A549 (cell line): ENCODE results near the gene LATS2. TPM values are rescaled to one million over a fixed set of nuclear protein-coding genes. Genes with fewer than 3 reads are reported as not detected.

Experiments
- ATAC-seq, 2 experiments: fragments of 200-7000 bp in 1 of 2; fragments of >200 bp in 1 of 2; cut with Nextera tagmentation in 1 of 2; cut with Tn5 transposase in 1 of 2; 3 replicates each; pipeline versions ENCODE4 v1.8.0 to v1.9.1; 2018 to 2020; ENCODE audit warnings: mild to moderate bottlenecking in 1 of 2, moderate library complexity in 1 of 2
- CTCF ChIA-PET: fragments of 300-600 bp; sonication (Branson Sonifier 250); formaldehyde crosslinking; extraction: SDS; loops from one replicate; lab custom pipeline; 2021; ENCODE audit warnings: antibody characterized with exemption, inconsistent platforms; lab: Yijun Ruan, JAX
- POLR2A ChIA-PET: fragments of 350-600 bp; formaldehyde crosslinking; extraction: SDS; loops from one replicate; lab custom pipeline; 2021; ENCODE audit warnings: antibody characterized with exemption, inconsistent platforms; lab: Yijun Ruan, JAX
- DNase-seq, 2 experiments: peaks; one replicate each; pipeline versions ENCODE4 v3.0.0 to v3.0.0-alpha.2; 2011 to 2016; ENCODE audit warnings: low read depth in 1 of 2, low spot score in 1 of 2
- FAIRE-seq: peaks from 2 replicates; lab custom pipeline; 2011; peaks lifted over from hg19 to GRCh38; lab: Jason Lieb, UNC
- H3K27ac ChIP-seq, 2 experiments: fragments of >200 bp; sonication (Bioruptor Twin); formaldehyde crosslinking; 3 replicates each; pipeline ENCODE4 v1.5.1; 2016 to 2017
- H3K4me1 ChIP-seq: fragments of >200 bp; sonication (Bioruptor Twin); formaldehyde crosslinking; 3 replicates; pipeline ENCODE4 v1.6.1; 2016
- H3K4me2 ChIP-seq: fragments of >200 bp; sonication (Bioruptor Twin); formaldehyde crosslinking; 3 replicates; pipeline ENCODE4 v1.6.1; 2016
- H3K4me3 ChIP-seq: fragments of >200 bp; sonication (Bioruptor Twin); formaldehyde crosslinking; 3 replicates; pipeline ENCODE4 v1.5.1; 2016
- H3K9me3 ChIP-seq: fragments of >200 bp; sonication (Bioruptor Twin); formaldehyde crosslinking; 3 replicates; pipeline ENCODE4 v1.6.1; 2016
- BHLHE40 ChIP-seq: IDR thresholded peaks from 2 replicates; pipeline ENCODE4 v1.6.1; 2012; ENCODE audit warnings: low read depth, low read length, inconsistent platforms
- CBX2 ChIP-seq: fragments of 200-600 bp; sonication (generic); IDR thresholded peaks from 2 replicates; pipeline ENCODE4 v1.6.1; 2016; ENCODE audit warnings: low read depth, mild to moderate bottlenecking, borderline replicate concordance
- CBX8 ChIP-seq: fragments of 200-600 bp; sonication (generic); IDR thresholded peaks from 2 replicates; pipeline ENCODE4 v1.6.1; 2016
- CHD2 ChIP-seq: fragments of 150-350 bp; IDR thresholded peaks from 2 replicates; pipeline ENCODE4 v1.6.1; 2014; ENCODE audit warnings: low read length; ENCODE audit not compliant: partially characterized antibody
- EHF ChIP-seq: fragments of 250-450 bp; sonication (Bioruptor Pico); IDR thresholded peaks from 2 replicates; pipeline ENCODE4 v1.5.0; 2020; ENCODE audit warnings: mild to moderate bottlenecking
- ELK1 ChIP-seq: fragments of 150-350 bp; IDR thresholded peaks from 2 replicates; pipeline ENCODE4 v1.6.1; 2014; ENCODE audit warnings: low read depth, mild to moderate bottlenecking, low read length
- ESRRA ChIP-seq: fragments of 150-350 bp; IDR thresholded peaks from 2 replicates; pipeline ENCODE4 v1.6.1; 2014; ENCODE audit warnings: mild to moderate bottlenecking, low read length, borderline replicate concordance
- FOSL2 ChIP-seq, 2 experiments: fragments of 450-650 bp in 1 of 2; fragments of >200 bp in 1 of 2; sonication (Bioruptor Twin) in 1 of 2; formaldehyde crosslinking; IDR thresholded peaks; 2 replicates each; pipeline versions ENCODE4 v1.5.0 to v1.6.1; 2016 to 2020; ENCODE audit warnings: mild to moderate bottlenecking in 1 of 2, moderate library complexity in 1 of 2
- HDAC2 ChIP-seq: fragments of 200-600 bp; sonication (generic); IDR thresholded peaks from 2 replicates; pipeline ENCODE4 v1.6.1; 2016
- HES2 ChIP-seq: fragments of >200 bp; sonication (Bioruptor Twin); formaldehyde crosslinking; IDR thresholded peaks from 2 replicates; pipeline ENCODE4 v1.6.1; 2016
- HEYL ChIP-seq: fragments of 250-450 bp; sonication (Bioruptor Pico); IDR thresholded peaks from 2 replicates; pipeline ENCODE4 v1.8.0; 2021; ENCODE audit warnings: mild to moderate bottlenecking, moderate library complexity
- HOXA7 ChIP-seq: fragments of 250-450 bp; sonication (Bioruptor Pico); IDR thresholded peaks from 2 replicates; pipeline ENCODE4 v1.5.0; 2020; ENCODE audit warnings: mild to moderate bottlenecking, moderate library complexity
- HOXB13 ChIP-seq: fragments of 250-450 bp; sonication (Bioruptor Pico); IDR thresholded peaks from 2 replicates; pipeline ENCODE4 v1.5.0; 2020; ENCODE audit warnings: low read depth, mild to moderate bottlenecking, moderate library complexity
- HOXB5 ChIP-seq: fragments of 250-450 bp; sonication (Bioruptor Pico); IDR thresholded peaks from 2 replicates; pipeline ENCODE4 v1.5.0; 2020; ENCODE audit warnings: mild to moderate bottlenecking, moderate library complexity
- JUNB ChIP-seq: fragments of >200 bp; sonication (Bioruptor Twin); formaldehyde crosslinking; IDR thresholded peaks from 2 replicates; pipeline ENCODE4 v1.6.1; 2016
- KDM5A ChIP-seq: fragments of 200-600 bp; sonication (generic); IDR thresholded peaks from 2 replicates; pipeline ENCODE4 v1.6.1; 2016; ENCODE audit warnings: antibody characterized with exemption, mild to moderate bottlenecking
- MAX ChIP-seq: IDR thresholded peaks from 2 replicates; pipeline ENCODE4 v1.6.1; 2012
- MAZ ChIP-seq: fragments of 150-350 bp; IDR thresholded peaks from 2 replicates; pipeline ENCODE4 v1.6.1; 2014; ENCODE audit warnings: antibody characterized with exemption, low read depth, low read length, borderline replicate concordance
- NR3C1 ChIP-seq: fragments of >200 bp; sonication (Bioruptor Twin); formaldehyde crosslinking; IDR thresholded peaks from 3 replicates; pipeline ENCODE4 v1.6.1; 2017
- PBX3 ChIP-seq: IDR thresholded peaks from 2 replicates; pipeline ENCODE4 v1.6.1; 2012
- POLR2A ChIP-seq: IDR thresholded peaks from 2 replicates; pipeline ENCODE4 v1.6.1; 2012; ENCODE audit warnings: mild to moderate bottlenecking, low read length
- POLR2AphosphoS2 ChIP-seq: conservative IDR thresholded peaks from 2 replicates; pipeline ENCODE4 v1.6.1; 2012; ENCODE audit warnings: low read length, improper control_type of control experiment, inconsistent platforms
- RAD21 ChIP-seq, 2 experiments: fragments of >200 bp in 1 of 2; sonication (Bioruptor Twin) in 1 of 2; formaldehyde crosslinking in 1 of 2; IDR thresholded peaks in 1 of 2; conservative IDR thresholded peaks in 1 of 2; 2 replicates in 1 of 2; 3 replicates in 1 of 2; pipeline ENCODE4 v1.6.1; 2012 to 2018; ENCODE audit warnings: inconsistent platforms in 1 of 2
- RARB ChIP-seq: fragments of 250-450 bp; sonication (Bioruptor Pico); IDR thresholded peaks from 2 replicates; pipeline ENCODE4 v1.8.0; 2021; ENCODE audit warnings: mild to moderate bottlenecking, moderate library complexity
- RCOR1 ChIP-seq: fragments of 150-350 bp; IDR thresholded peaks from 2 replicates; pipeline ENCODE4 v1.6.1; 2014; ENCODE audit warnings: antibody characterized with exemption, low read length, low read depth
- SMC3 ChIP-seq: fragments of >200 bp; sonication (Bioruptor Twin); formaldehyde crosslinking; IDR thresholded peaks from 3 replicates; pipeline ENCODE4 v1.6.1; 2018; ENCODE audit warnings: inconsistent platforms
- ZFP36 ChIP-seq: fragments of 450-650 bp; IDR thresholded peaks from 2 replicates; pipeline ENCODE4 v1.6.1; 2014; ENCODE audit warnings: borderline replicate concordance; ENCODE audit not compliant: partially characterized antibody
- WGBS: methylation state at CpG from one replicate; pipeline ENCODE4 v1.1.6; 2017; ENCODE audit errors: missing lambda C conversion rate; 5-methylcytosine and 5-hydroxymethylcytosine counted together
- polyA plus RNA-seq, 4 experiments: library from polyadenylated mRNA; depleted of rRNA in 3 of 4; stranded (reverse); fragments of >200 nt; fragmentation: RNase III in 1 of 4; extraction: RNeasy Plus Mini Kit Qiagen cat#74134 plus additional on column Dnase treatment in 1 of 4; gene quantifications; 2 replicates in 3 of 4; 3 replicates in 1 of 4; pipeline ENCODE4 v1.2.3, GENCODE V29; 2011 to 2017
- TF ChIP-seq, protein P1 (sequence below): fragments of 250-450 bp; sonication (Bioruptor Pico); IDR thresholded peaks from 2 replicates; pipeline ENCODE4 v1.5.0; 2021; ENCODE audit warnings: mild to moderate bottlenecking, moderate library complexity, borderline replicate concordance
- TF ChIP-seq, protein P2 (sequence below): fragments of >200 bp; sonication (Bioruptor Twin); formaldehyde crosslinking; IDR thresholded peaks from 3 replicates; pipeline ENCODE4 v1.5.1; 2016

The LATS2 gene
- polyA plus RNA-seq, 2 of the 4 experiments (the other 2 are of a cell fraction), result 7.8 to 7.9 TPM

DNA sequence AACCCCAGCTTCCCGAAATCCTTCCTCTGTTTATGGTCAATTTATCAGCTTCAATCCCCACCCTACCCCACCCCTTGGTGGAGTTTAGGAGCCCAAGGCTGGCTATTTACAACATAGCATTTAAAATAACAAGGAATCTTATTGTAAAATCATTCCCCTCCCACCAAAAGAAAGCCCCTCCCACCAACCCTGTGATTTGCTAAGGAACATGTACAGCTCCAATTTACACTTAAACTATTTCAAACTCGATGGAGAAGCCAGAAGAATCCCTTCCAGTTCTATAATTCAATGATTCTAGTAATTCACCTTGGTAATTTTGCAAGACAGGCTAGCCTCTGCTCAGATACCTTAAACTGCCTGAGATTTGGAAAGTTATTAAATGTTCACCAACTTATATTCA lies 3.0 kb downstream of the LATS2 start (continued):
- no peak for TF ChIP-seq HOXB13 (CRISPR knock-in tag)
- TF ChIP-seq JUNB, result no peak
- TF ChIP-seq HDAC2, result no peak
- TF ChIP-seq, all 56 proteins: peak for 0

DNA sequence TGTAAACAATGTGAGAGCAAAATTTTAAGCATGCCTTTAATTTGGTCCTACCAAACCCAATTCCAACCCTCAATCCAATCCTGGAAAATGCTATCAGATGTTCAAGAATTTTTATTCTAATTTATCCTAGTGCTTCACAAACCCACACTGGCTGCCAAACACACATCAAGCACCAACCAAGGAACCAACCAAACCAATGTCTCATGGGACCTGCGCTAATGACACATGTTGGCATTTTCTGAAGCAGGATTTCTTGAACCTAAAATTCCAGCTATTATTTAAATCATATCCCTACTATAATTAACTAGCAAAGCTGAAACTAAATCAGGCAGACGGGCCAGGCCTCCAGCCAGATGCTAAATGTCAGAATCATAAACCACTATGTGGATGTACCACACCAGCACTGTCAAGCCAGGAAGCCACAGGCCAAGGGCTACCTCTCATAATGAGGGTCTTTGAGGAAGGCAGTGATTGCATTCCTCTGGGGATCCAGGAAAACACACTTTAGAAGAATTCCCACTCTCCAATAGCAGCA lies 5.8 kb downstream of the LATS2 start:
- no peak for DNase-seq
- H3K4me1 ChIP-seq, result peaks cover 32% of the 10 kb centered on the region; the same call in 2 of the 3 replicates
- no peak overlapping the region for H3K4me3 ChIP-seq
- no peak overlapping the region for H3K27ac ChIP-seq
- ChIA-PET POLR2A (no interaction called here), CTCF (interaction anchor here (1.4 kb wide), 1 partner anchor 13 kb away, joined by 3 read pairs; no protein-coding TSS in a partner anchor)
- WGBS, result 100% methylated on average over 2 of the region's 2 CpGs
- ATAC-seq, result no peak
- TF ChIP-seq, protein P1, sequence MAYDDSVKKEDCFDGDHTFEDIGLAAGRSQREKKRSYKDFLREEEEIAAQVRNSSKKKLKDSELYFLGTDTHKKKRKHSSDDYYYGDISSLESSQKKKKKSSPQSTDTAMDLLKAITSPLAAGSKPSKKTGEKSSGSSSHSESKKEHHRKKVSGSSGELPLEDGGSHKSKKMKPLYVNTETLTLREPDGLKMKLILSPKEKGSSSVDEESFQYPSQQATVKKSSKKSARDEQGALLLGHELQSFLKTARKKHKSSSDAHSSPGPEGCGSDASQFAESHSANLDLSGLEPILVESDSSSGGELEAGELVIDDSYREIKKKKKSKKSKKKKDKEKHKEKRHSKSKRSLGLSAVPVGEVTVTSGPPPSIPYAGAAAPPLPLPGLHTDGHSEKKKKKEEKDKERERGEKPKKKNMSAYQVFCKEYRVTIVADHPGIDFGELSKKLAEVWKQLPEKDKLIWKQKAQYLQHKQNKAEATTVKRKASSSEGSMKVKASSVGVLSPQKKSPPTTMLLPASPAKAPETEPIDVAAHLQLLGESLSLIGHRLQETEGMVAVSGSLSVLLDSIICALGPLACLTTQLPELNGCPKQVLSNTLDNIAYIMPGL (CRISPR knock-in tag), result no peak
- TF ChIP-seq CBX8 (no peak), MAX (no peak), FOSL2 (IDR thresholded peaks at IDR 0.05) (no peak), FOSL2 (CRISPR knock-in tag; IDR thresholded peaks at IDR 0.05) (no peak), MAZ (no peak), EHF (CRISPR knock-in tag) (no peak), CHD2 (no peak), PBX3 (no peak), BHLHE40 (no peak), HOXA7 (CRISPR knock-in tag) (no peak), POLR2A (no peak), NR3C1 (no peak), ZFP36 (no peak)
- TF ChIP-seq, protein P2, sequence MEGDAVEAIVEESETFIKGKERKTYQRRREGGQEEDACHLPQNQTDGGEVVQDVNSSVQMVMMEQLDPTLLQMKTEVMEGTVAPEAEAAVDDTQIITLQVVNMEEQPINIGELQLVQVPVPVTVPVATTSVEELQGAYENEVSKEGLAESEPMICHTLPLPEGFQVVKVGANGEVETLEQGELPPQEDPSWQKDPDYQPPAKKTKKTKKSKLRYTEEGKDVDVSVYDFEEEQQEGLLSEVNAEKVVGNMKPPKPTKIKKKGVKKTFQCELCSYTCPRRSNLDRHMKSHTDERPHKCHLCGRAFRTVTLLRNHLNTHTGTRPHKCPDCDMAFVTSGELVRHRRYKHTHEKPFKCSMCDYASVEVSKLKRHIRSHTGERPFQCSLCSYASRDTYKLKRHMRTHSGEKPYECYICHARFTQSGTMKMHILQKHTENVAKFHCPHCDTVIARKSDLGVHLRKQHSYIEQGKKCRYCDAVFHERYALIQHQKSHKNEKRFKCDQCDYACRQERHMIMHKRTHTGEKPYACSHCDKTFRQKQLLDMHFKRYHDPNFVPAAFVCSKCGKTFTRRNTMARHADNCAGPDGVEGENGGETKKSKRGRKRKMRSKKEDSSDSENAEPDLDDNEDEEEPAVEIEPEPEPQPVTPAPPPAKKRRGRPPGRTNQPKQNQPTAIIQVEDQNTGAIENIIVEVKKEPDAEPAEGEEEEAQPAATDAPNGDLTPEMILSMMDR, result no peak
- no peaks in the 10 kb centered on the region for H3K9me3 ChIP-seq
- no peak overlapping the region for H3K4me2 ChIP-seq
- no peak for FAIRE-seq

DNA sequence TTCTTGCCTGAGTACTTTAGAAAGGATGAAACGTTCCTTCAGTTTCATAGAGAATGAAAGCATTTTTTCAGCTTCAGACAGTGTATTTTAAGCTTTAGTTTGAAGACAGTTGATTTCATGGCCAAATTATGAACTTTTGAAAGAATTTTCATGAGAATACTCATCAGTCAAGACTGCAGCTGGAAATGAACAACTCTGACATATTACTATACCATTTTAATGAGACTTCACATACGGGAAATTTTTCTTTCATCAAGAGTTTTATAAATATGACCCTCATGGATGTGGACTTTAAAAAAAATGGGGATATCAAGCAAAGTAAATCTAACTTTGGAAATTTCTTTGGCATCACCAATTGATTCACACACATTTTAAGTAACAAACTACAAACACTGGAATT lies 6.4 kb downstream of the LATS2 start:
- WGBS, result 24% methylated on average over 2 of the region's 2 CpGs
- ChIA-PET CTCF (interaction anchor here (1.4 kb wide), 1 partner anchor 14 kb away, joined by 3 read pairs; no protein-coding TSS in a partner anchor), POLR2A (no interaction called here)
- DNase-seq (no peak), FAIRE-seq (no peak), ATAC-seq (no peak)
- Histone ChIP-seq H3K4me3 (no peak overlapping the region), H3K4me1 (peaks cover 32% of the 10 kb centered on the region; the same call in 2 of the 3 replicates), H3K9me3 (no peaks in the 10 kb centered on the region), H3K27ac (no peak overlapping the region), H3K4me2 (no peak overlapping the region)
- TF ChIP-seq ELK1, result no peak
- TF ChIP-seq KDM5A, result no peak
- TF ChIP-seq EHF (CRISPR knock-in tag), result no peak
- no peak for TF ChIP-seq POLR2A
- TF ChIP-seq CBX8, result no peak
- no peak for TF ChIP-seq PBX3
- TF ChIP-seq CBX2, result no peak
- no peak for TF ChIP-seq HEYL (CRISPR knock-in tag)
- no peak for TF ChIP-seq RAD21 (conservative IDR thresholded peaks at IDR 0.05 in 1 of 2, IDR thresholded peaks at IDR 0.05 in 1 of 2)
- TF ChIP-seq HOXB5 (CRISPR knock-in tag), result no peak
- TF ChIP-seq FOSL2 (IDR thresholded peaks at IDR 0.05), result no peak
- no peak for TF ChIP-seq FOSL2 (CRISPR knock-in tag; IDR thresholded peaks at IDR 0.05)
- no peak for TF ChIP-seq HES2
- TF ChIP-seq POLR2AphosphoS2, result no peak
- no peak for TF ChIP-seq ESRRA
- no peak for TF ChIP-seq RCOR1
- TF ChIP-seq HOXA7 (CRISPR knock-in tag), result no peak
- TF ChIP-seq RARB (CRISPR knock-in tag), result no peak
- TF ChIP-seq SMC3, result no peak
